ENCODE data around the gene RALGAPB.

RALGAPB gene

GRCh38 chr20:38617830-38618196 is 145.2 kb downstream of the RALGAPB start:
- no peak for DNase-seq

- no peak for DNase-seq
Measured at GRCh38 chr20:38620441-38620840, 147.8 kb downstream of the RALGAPB start.

- no peak for DNase-seq
Measured at GRCh38 chr20:38623061-38623460, 150.4 kb downstream of the RALGAPB start.

GRCh38 chr20:38624084-38624483 is 151.4 kb downstream of the RALGAPB start:
- no peak for DNase-seq

- no peak for DNase-seq
Measured at GRCh38 chr20:38625896-38626295, 153.3 kb downstream of the RALGAPB start.

- DNase-seq: no peak
Measured at GRCh38 chr20:38626921-38627659, 154.4 kb downstream of the RALGAPB start.

All from activated CD4-positive, alpha-beta T cell treated with anti-CD3 and anti-CD28 coated beads, Interleukin-2, amount 50 U/mL, for 16 hours (primary cell).